HCT116 (cell line): ENCODE data around the gene MINDY4.

Experiments
- POLR2A ChIP-seq: IDR thresholded peaks from 2 replicates; pipeline ENCODE4 v1.7.0; 2011; ENCODE audit warnings: borderline replicate concordance; ENCODE audit not compliant: insufficient read depth, insufficient read length; ENCODE audit errors: extremely low read depth
- POLR2AphosphoS5 ChIP-seq: IDR thresholded peaks from 2 replicates; pipeline ENCODE4 v1.6.1; 2011; ENCODE audit warnings: mild to moderate bottlenecking, low read depth, low read length, moderate library complexity
- RAD21 ChIP-seq: IDR thresholded peaks from 2 replicates; pipeline ENCODE4 v1.6.1; 2012; ENCODE audit warnings: low read depth, mild to moderate bottlenecking
- TF ChIP-seq, protein P1 (sequence below), 3 experiments: fragments of 200-600 bp in 1 of 3; sonication (generic) in 1 of 3; IDR thresholded peaks in 2 of 3; conservative IDR thresholded peaks in 1 of 3; 2 replicates each; pipeline ENCODE4 v1.5.1; 2012 to 2017; ENCODE audit warnings: low read depth in 2 of 3, low read length in 2 of 3, antibody characterized with exemption in 1 of 3, borderline replicate concordance in 1 of 3, control low read depth in 1 of 3, mild to moderate bottlenecking in 1 of 3, mixed read lengths in 1 of 3, mixed run types in 1 of 3, moderate library complexity in 1 of 3; ENCODE audit not compliant: insufficient read depth in 1 of 3
- TF ChIP-seq, protein P2 (sequence below): IDR thresholded peaks from 2 replicates; pipeline ENCODE4 v1.6.1; 2011; ENCODE audit warnings: mild to moderate bottlenecking, low read length, moderate library complexity; ENCODE audit not compliant: insufficient replicate concordance; ENCODE audit errors: extremely low read depth
- TF ChIP-seq, protein P3 (sequence below): IDR thresholded peaks from 2 replicates; pipeline ENCODE4 v1.6.1; 2012

DNA sequence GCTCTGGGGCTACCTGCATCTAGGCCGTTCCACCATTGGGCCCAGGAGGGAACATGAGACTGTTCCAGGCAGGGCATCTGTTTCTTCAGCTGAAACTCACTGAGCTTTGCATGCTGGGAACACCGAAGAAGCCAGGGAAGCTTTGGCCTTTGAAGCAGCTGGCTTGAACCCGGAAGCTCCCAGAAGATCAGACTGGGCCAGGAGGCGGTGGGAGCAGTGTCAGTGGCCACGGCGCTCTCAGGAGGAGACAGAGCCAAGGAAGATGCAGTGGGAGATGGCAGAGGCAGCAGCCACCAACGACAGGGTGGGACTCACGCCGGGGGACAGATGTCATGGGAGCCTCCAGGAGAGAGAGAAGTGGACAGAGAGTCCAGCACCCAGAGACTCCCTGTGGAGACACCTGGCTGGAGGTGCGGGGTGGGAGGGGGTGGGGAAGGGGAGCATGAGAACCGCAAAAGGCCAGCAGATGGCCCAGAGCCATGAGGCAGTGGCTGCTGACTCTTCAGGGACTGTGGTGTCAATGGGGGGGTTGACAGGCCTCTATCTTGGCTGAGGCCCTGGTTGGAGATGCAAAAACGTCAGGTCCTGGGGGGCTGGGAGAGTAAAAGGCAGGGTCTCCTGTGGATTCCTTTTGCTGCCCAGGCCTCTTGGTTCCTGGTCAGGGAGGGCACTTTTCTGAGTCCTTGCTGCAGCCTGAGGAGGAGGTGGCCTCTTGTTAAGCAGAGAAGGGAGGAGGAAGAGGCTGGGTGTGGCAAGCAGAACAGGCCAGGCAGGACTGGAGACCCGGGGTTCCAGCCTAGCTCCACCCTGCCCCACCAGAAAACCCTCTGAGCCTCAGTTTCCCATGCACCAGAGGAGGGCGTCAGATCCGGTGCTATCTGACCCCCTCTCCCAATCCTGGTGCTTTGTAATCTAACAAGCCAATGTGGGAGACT, 134.1 kb downstream of the MINDY4 start:
- TF ChIP-seq POLR2A (no peak), POLR2AphosphoS5 (no peak), RAD21 (no peak)
- TF ChIP-seq, protein P1, sequence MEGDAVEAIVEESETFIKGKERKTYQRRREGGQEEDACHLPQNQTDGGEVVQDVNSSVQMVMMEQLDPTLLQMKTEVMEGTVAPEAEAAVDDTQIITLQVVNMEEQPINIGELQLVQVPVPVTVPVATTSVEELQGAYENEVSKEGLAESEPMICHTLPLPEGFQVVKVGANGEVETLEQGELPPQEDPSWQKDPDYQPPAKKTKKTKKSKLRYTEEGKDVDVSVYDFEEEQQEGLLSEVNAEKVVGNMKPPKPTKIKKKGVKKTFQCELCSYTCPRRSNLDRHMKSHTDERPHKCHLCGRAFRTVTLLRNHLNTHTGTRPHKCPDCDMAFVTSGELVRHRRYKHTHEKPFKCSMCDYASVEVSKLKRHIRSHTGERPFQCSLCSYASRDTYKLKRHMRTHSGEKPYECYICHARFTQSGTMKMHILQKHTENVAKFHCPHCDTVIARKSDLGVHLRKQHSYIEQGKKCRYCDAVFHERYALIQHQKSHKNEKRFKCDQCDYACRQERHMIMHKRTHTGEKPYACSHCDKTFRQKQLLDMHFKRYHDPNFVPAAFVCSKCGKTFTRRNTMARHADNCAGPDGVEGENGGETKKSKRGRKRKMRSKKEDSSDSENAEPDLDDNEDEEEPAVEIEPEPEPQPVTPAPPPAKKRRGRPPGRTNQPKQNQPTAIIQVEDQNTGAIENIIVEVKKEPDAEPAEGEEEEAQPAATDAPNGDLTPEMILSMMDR (IDR thresholded peaks at IDR 0.05 in 2 of 3, conservative IDR thresholded peaks at IDR 0.05 in 1 of 3; ENCODE audit: borderline replicate concordance in 1 of 3, insufficient read depth in 1 of 3, low read depth in 2 of 3, low read length in 2 of 3), result no peak
- TF ChIP-seq, protein P2, sequence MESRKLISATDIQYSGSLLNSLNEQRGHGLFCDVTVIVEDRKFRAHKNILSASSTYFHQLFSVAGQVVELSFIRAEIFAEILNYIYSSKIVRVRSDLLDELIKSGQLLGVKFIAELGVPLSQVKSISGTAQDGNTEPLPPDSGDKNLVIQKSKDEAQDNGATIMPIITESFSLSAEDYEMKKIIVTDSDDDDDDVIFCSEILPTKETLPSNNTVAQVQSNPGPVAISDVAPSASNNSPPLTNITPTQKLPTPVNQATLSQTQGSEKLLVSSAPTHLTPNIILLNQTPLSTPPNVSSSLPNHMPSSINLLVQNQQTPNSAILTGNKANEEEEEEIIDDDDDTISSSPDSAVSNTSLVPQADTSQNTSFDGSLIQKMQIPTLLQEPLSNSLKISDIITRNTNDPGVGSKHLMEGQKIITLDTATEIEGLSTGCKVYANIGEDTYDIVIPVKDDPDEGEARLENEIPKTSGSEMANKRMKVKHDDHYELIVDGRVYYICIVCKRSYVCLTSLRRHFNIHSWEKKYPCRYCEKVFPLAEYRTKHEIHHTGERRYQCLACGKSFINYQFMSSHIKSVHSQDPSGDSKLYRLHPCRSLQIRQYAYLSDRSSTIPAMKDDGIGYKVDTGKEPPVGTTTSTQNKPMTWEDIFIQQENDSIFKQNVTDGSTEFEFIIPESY, result no peak
- TF ChIP-seq, protein P3, sequence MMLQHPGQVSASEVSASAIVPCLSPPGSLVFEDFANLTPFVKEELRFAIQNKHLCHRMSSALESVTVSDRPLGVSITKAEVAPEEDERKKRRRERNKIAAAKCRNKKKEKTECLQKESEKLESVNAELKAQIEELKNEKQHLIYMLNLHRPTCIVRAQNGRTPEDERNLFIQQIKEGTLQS, result no peak
